Mammary epithelial cell (primary cell): ENCODE results near the gene C10orf71.

Experiments
- CTCF ChIP-seq, 2 donors: IDR thresholded peaks in 1 of 2; conservative IDR thresholded peaks in 1 of 2; 2 replicates each; pipeline ENCODE4 v1.5.1; 2011 to 2012; ENCODE audit warnings: inconsistent platforms in 2 of 2, low read length in 2 of 2, mild to moderate bottlenecking in 2 of 2, control low read depth in 1 of 2, low read depth in 1 of 2; ENCODE audit not compliant: insufficient read depth in 1 of 2; ENCODE audit errors: extremely low read depth in 1 of 2
- EZH2 ChIP-seq: IDR thresholded peaks from 2 replicates; pipeline ENCODE4 v1.6.1; 2012; ENCODE audit warnings: low read length, inconsistent platforms, borderline replicate concordance

DNA sequence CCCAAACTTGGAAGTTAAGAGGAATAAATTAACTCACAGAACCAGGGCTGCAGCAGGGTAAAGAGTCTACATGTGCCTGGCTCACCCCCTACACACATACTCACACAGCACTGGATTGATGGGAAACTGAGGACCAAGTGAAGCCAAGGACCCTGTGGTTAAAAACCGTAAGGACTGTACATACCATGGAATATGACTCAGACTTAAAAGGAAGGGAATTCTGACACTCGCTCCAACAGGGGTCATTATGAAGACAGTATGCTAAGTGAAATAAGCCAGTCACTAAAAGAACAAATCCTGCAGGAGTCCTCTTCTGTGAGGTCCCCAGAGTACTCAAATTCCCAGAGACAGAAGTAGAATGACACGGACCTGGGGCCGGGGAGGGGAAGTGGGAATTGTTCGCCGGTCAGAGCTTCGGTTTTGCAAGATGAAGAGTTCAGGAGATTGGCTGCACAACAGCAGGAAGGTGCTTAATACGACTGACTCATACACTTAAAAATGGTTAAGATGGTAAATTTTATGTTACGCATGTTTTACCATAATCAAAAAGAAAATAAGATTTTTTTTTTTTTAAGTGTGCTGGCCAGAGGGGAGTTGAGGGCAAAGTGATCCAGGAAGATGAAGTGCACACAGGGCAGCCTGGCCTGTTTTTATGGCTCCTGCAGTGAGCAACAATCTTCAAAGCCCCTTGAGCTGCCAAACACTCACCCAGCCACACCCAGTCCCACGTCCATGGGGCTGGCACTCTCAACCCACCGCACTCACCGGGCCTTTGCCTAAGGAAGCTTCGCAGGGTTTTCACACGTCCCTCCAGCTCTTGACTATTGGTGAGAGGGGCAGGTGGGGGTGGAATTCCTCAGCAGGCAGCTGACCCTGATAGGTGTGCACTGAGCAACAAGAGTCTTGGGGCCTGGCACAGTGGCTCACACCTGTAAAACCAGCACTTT is 70.5 kb downstream of the C10orf71 start:
- TF ChIP-seq CTCF (conservative IDR thresholded peaks at IDR 0.05 in 1 of 2, IDR thresholded peaks at IDR 0.05 in 1 of 2; ENCODE audit: extremely low read depth in 1 of 2, insufficient read depth in 1 of 2, low read depth in 1 of 2, low read length in 2 of 2): no peak
- no peak for TF ChIP-seq EZH2
